HCT116 (cell line): Measurements from ENCODE around the gene ACP2.

Experiments used
- ELF1 ChIP-seq: IDR thresholded peaks from 2 replicates; pipeline ENCODE4 v1.6.1; 2012; ENCODE audit warnings: low read depth, borderline replicate concordance
- EZH2 ChIP-seq: fragments of 200-600 bp; sonication (generic); IDR thresholded peaks from 2 replicates; pipeline ENCODE4 v1.6.1; 2017; ENCODE audit warnings: antibody characterized with exemption, mixed run types
- RAD21 ChIP-seq: IDR thresholded peaks from 2 replicates; pipeline ENCODE4 v1.6.1; 2012; ENCODE audit warnings: low read depth, mild to moderate bottlenecking
- SIN3A ChIP-seq: IDR thresholded peaks from 2 replicates; pipeline ENCODE4 v1.6.1; 2012; ENCODE audit warnings: low read depth
- TF ChIP-seq, protein P1 (sequence below): IDR thresholded peaks from 2 replicates; pipeline ENCODE4 v1.6.1; 2012
- TF ChIP-seq, protein P2 (sequence below), 3 experiments: fragments of 200-600 bp in 1 of 3; sonication (generic) in 1 of 3; IDR thresholded peaks in 2 of 3; conservative IDR thresholded peaks in 1 of 3; 2 replicates each; pipeline ENCODE4 v1.5.1; 2012 to 2017; ENCODE audit warnings: low read depth in 2 of 3, low read length in 2 of 3, antibody characterized with exemption in 1 of 3, borderline replicate concordance in 1 of 3, control low read depth in 1 of 3, mild to moderate bottlenecking in 1 of 3, mixed read lengths in 1 of 3, mixed run types in 1 of 3, moderate library complexity in 1 of 3; ENCODE audit not compliant: insufficient read depth in 1 of 3
- TF ChIP-seq, protein P3 (sequence below): IDR thresholded peaks from 2 replicates; pipeline ENCODE4 v1.6.1; 2012

DNA sequence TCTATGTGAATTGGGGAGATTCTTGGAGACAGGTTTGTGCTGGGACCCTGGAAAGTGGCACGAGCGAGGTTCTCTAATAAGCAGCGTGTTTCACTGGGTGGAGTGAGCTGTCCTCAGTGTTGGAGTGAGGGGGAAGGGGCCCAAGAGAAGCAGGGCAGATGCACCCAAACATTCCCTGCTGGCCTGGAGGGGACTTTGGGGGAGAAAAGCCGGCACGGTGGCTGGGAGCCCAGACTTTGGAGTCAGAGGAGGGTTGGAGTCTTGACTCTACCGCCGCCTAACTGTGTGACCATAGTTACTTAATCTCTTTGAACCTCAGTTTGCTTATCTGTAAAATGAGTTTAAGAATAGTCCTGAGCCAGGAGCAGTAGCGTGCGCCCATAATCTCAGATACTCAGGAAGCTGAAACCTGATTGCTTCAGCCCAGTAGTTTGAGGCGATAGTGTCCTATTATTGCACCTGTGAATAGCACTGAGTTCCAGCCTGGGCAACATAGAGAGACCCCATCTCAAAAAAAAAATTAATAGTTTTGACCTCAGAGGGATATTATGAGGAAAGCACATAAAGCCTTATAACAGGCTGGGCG is 9.8 kb upstream of the ACP2 start:
- TF ChIP-seq, protein P1, sequence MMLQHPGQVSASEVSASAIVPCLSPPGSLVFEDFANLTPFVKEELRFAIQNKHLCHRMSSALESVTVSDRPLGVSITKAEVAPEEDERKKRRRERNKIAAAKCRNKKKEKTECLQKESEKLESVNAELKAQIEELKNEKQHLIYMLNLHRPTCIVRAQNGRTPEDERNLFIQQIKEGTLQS, result no peak
- TF ChIP-seq, protein P2, sequence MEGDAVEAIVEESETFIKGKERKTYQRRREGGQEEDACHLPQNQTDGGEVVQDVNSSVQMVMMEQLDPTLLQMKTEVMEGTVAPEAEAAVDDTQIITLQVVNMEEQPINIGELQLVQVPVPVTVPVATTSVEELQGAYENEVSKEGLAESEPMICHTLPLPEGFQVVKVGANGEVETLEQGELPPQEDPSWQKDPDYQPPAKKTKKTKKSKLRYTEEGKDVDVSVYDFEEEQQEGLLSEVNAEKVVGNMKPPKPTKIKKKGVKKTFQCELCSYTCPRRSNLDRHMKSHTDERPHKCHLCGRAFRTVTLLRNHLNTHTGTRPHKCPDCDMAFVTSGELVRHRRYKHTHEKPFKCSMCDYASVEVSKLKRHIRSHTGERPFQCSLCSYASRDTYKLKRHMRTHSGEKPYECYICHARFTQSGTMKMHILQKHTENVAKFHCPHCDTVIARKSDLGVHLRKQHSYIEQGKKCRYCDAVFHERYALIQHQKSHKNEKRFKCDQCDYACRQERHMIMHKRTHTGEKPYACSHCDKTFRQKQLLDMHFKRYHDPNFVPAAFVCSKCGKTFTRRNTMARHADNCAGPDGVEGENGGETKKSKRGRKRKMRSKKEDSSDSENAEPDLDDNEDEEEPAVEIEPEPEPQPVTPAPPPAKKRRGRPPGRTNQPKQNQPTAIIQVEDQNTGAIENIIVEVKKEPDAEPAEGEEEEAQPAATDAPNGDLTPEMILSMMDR (IDR thresholded peaks at IDR 0.05 in 2 of 3, conservative IDR thresholded peaks at IDR 0.05 in 1 of 3; ENCODE audit: borderline replicate concordance in 1 of 3, insufficient read depth in 1 of 3, low read depth in 2 of 3, low read length in 2 of 3), result no peak
- TF ChIP-seq RAD21, result no peak
- no peak for TF ChIP-seq ELF1
- no peak for TF ChIP-seq EZH2
- TF ChIP-seq, protein P3, sequence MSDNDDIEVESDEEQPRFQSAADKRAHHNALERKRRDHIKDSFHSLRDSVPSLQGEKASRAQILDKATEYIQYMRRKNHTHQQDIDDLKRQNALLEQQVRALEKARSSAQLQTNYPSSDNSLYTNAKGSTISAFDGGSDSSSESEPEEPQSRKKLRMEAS, result no peak
- no peak for TF ChIP-seq SIN3A
